H1 (cell line): Measurements from ENCODE around the gene LURAP1L. TPM values are rescaled to one million over a fixed set of nuclear protein-coding genes. Genes with fewer than 3 reads are reported as not detected.

Source experiments
- BACH1 ChIP-seq: IDR thresholded peaks from 2 replicates; pipeline ENCODE4 v1.6.1; 2012; ENCODE audit warnings: low read length, improper control_type of control experiment
- CTBP2 ChIP-seq: IDR thresholded peaks from 2 replicates; pipeline ENCODE4 v1.7.0; 2011; ENCODE audit warnings: borderline replicate concordance, mild to moderate bottlenecking, moderate library complexity, mixed read lengths, low read length; ENCODE audit not compliant: insufficient read depth, insufficient read length
- JUN ChIP-seq: IDR thresholded peaks from 2 replicates; pipeline ENCODE4 v1.6.1; 2011; ENCODE audit warnings: low read depth, mild to moderate bottlenecking, improper control_type of control experiment, low read length
- MAFK ChIP-seq: IDR thresholded peaks from 2 replicates; pipeline ENCODE4 v1.6.1; 2012; ENCODE audit warnings: low read depth, mild to moderate bottlenecking, improper control_type of control experiment, low read length
- MAX ChIP-seq: IDR thresholded peaks from 2 replicates; pipeline ENCODE4 v1.6.1; 2012; ENCODE audit warnings: inconsistent platforms
- RAD21 ChIP-seq, 2 experiments: IDR thresholded peaks in 1 of 2; conservative IDR thresholded peaks in 1 of 2; 2 replicates each; pipeline ENCODE4 v1.6.1; 2011; ENCODE audit warnings: low read depth in 2 of 2, low read length in 2 of 2, improper control_type of control experiment in 1 of 2, inconsistent platforms in 1 of 2, mild to moderate bottlenecking in 1 of 2, moderate library complexity in 1 of 2
- RFX5 ChIP-seq: IDR thresholded peaks from 2 replicates; pipeline ENCODE4 v1.6.1; 2011; ENCODE audit warnings: low read depth, low read length, improper control_type of control experiment, borderline replicate concordance
- TEAD4 ChIP-seq: IDR thresholded peaks from 2 replicates; pipeline ENCODE4 v1.6.1; 2012; ENCODE audit warnings: low read depth, low read length, inconsistent platforms, mixed read lengths
- polyA plus RNA-seq, 7 experiments: library from polyadenylated mRNA; depleted of rRNA in 3 of 7; stranded (reverse) in 5 of 7; unstranded in 2 of 7; fragments of >200 nt in 5 of 7; fragments of 200-250 nt in 2 of 7; gene quantifications; 1 replicate in 5 of 7; 2 replicates in 1 of 7; 4 replicates in 1 of 7; pipeline versions ENCODE4 v1.2.1 to v1.2.3, GENCODE V29; 2011 to 2013; ENCODE audit warnings: missing spikeins in 2 of 7, mixed read lengths in 2 of 7
- total RNA-seq: library from RNA; stranded (reverse); fragmentation: NEBNext Ultra II Directional; extraction: Animal tissue kit (Norgen Biotek cat#: 25700); gene quantifications from 2 replicates; pipeline ENCODE4 v1.2.1, GENCODE V29; 2021
- TF ChIP-seq, protein P1 (sequence below): fragments of 300-600 bp; sonication (generic); IDR thresholded peaks from 2 replicates; pipeline ENCODE4 v1.7.1; 2012; ENCODE audit warnings: low read length, moderate library complexity, mild to moderate bottlenecking, inconsistent platforms; ENCODE audit not compliant: insufficient replicate concordance

LURAP1L gene
- total and polyA plus RNA-seq, 2 of the 8 experiments (the other 6 are each of a cell fraction or from before 2014, with no cell fraction given): 0.63 to 1.2 TPM

GRCh38 chr9:12774861-12775678 is at the start of gene LURAP1L (continued):
- TF ChIP-seq, protein P1, sequence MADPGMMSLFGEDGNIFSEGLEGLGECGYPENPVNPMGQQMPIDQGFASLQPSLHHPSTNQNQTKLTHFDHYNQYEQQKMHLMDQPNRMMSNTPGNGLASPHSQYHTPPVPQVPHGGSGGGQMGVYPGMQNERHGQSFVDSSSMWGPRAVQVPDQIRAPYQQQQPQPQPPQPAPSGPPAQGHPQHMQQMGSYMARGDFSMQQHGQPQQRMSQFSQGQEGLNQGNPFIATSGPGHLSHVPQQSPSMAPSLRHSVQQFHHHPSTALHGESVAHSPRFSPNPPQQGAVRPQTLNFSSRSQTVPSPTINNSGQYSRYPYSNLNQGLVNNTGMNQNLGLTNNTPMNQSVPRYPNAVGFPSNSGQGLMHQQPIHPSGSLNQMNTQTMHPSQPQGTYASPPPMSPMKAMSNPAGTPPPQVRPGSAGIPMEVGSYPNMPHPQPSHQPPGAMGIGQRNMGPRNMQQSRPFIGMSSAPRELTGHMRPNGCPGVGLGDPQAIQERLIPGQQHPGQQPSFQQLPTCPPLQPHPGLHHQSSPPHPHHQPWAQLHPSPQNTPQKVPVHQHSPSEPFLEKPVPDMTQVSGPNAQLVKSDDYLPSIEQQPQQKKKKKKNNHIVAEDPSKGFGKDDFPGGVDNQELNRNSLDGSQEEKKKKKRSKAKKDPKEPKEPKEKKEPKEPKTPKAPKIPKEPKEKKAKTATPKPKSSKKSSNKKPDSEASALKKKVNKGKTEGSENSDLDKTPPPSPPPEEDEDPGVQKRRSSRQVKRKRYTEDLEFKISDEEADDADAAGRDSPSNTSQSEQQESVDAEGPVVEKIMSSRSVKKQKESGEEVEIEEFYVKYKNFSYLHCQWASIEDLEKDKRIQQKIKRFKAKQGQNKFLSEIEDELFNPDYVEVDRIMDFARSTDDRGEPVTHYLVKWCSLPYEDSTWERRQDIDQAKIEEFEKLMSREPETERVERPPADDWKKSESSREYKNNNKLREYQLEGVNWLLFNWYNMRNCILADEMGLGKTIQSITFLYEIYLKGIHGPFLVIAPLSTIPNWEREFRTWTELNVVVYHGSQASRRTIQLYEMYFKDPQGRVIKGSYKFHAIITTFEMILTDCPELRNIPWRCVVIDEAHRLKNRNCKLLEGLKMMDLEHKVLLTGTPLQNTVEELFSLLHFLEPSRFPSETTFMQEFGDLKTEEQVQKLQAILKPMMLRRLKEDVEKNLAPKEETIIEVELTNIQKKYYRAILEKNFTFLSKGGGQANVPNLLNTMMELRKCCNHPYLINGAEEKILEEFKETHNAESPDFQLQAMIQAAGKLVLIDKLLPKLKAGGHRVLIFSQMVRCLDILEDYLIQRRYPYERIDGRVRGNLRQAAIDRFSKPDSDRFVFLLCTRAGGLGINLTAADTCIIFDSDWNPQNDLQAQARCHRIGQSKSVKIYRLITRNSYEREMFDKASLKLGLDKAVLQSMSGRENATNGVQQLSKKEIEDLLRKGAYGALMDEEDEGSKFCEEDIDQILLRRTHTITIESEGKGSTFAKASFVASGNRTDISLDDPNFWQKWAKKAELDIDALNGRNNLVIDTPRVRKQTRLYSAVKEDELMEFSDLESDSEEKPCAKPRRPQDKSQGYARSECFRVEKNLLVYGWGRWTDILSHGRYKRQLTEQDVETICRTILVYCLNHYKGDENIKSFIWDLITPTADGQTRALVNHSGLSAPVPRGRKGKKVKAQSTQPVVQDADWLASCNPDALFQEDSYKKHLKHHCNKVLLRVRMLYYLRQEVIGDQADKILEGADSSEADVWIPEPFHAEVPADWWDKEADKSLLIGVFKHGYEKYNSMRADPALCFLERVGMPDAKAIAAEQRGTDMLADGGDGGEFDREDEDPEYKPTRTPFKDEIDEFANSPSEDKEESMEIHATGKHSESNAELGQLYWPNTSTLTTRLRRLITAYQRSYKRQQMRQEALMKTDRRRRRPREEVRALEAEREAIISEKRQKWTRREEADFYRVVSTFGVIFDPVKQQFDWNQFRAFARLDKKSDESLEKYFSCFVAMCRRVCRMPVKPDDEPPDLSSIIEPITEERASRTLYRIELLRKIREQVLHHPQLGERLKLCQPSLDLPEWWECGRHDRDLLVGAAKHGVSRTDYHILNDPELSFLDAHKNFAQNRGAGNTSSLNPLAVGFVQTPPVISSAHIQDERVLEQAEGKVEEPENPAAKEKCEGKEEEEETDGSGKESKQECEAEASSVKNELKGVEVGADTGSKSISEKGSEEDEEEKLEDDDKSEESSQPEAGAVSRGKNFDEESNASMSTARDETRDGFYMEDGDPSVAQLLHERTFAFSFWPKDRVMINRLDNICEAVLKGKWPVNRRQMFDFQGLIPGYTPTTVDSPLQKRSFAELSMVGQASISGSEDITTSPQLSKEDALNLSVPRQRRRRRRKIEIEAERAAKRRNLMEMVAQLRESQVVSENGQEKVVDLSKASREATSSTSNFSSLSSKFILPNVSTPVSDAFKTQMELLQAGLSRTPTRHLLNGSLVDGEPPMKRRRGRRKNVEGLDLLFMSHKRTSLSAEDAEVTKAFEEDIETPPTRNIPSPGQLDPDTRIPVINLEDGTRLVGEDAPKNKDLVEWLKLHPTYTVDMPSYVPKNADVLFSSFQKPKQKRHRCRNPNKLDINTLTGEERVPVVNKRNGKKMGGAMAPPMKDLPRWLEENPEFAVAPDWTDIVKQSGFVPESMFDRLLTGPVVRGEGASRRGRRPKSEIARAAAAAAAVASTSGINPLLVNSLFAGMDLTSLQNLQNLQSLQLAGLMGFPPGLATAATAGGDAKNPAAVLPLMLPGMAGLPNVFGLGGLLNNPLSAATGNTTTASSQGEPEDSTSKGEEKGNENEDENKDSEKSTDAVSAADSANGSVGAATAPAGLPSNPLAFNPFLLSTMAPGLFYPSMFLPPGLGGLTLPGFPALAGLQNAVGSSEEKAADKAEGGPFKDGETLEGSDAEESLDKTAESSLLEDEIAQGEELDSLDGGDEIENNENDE: peak; percentile 100
- TF ChIP-seq MAFK (peak; percentile 94), RAD21 (IDR thresholded peaks at IDR 0.05 in 1 of 2, conservative IDR thresholded peaks at IDR 0.05 in 1 of 2; ENCODE audit: low read depth in 2 of 2, low read length in 2 of 2) (0 out of 4 replicates have a peak, but pooled peaks have one; percentile 3 to 4), BACH1 (no peak), TEAD4 (peak; percentile 55; the same call in 1 of the 2 replicates), JUN (no peak), RFX5 (no peak), MAX (0 out of 2 replicates have a peak, but pooled peaks have one; percentile 35), CTBP2 (peak; percentile 21)
